HK-2 (cell line): ENCODE results near the gene COG6.

Experiments
- DNase-seq: peaks from one replicate; pipeline ENCODE4 v3.0.0-alpha.2; 2018; ENCODE audit not compliant: unreplicated experiment

COG6 gene

GRCh38 chr13:39655569-39656324 is at the start of gene COG6:
COG6 (plus strand) TSS chr13:39655662; CDS start chr13:39655727, 65 bp downstream.
- DNase-seq: peak; percentile 88

GRCh38 chr13:39605677-39606320 is 49.7 kb upstream of the COG6 start:
- no peak for DNase-seq

GRCh38 chr13:39607876-39608275 is 47.6 kb upstream of the COG6 start:
- DNase-seq: no peak

GRCh38 chr13:39612023-39612637 is 43.3 kb upstream of the COG6 start:
- peak; percentile 16 for DNase-seq

- peak; percentile 16 for DNase-seq
Measured at GRCh38 chr13:39616087-39616694, 39.3 kb upstream of the COG6 start.

GRCh38 chr13:39618561-39618960 is 36.9 kb upstream of the COG6 start:
- no peak for DNase-seq

GRCh38 chr13:39623466-39623865 is 32.0 kb upstream of the COG6 start:
- DNase-seq: no peak

- no peak for DNase-seq
Measured at GRCh38 chr13:39631307-39631706, 24.2 kb upstream of the COG6 start.

GRCh38 chr13:39632994-39633393 is 22.5 kb upstream of the COG6 start:
- no peak for DNase-seq

- DNase-seq: no peak
Measured at GRCh38 chr13:39635564-39635963, 19.9 kb upstream of the COG6 start.

GRCh38 chr13:39637890-39638289 is 17.6 kb upstream of the COG6 start:
- DNase-seq: no peak

- DNase-seq: no peak
Measured at GRCh38 chr13:39641645-39642044, 13.8 kb upstream of the COG6 start.

- DNase-seq: no peak
Measured at GRCh38 chr13:39646122-39646521, 9.3 kb upstream of the COG6 start.

- no peak for DNase-seq
Measured at GRCh38 chr13:39655041-39655568, 357 bp upstream of the COG6 start.

- DNase-seq: no peak
Measured at GRCh38 chr13:39656325-39656677, 839 bp downstream of the COG6 start.

- no peak for DNase-seq
Measured at GRCh38 chr13:39663508-39663907, 8.0 kb downstream of the COG6 start.

GRCh38 chr13:39663958-39664357 is 8.5 kb downstream of the COG6 start:
- DNase-seq: no peak

- DNase-seq: no peak
Measured at GRCh38 chr13:39665763-39666162, 10.3 kb downstream of the COG6 start.

- no peak for DNase-seq
Measured at GRCh38 chr13:39670445-39670844, 15.0 kb downstream of the COG6 start.

GRCh38 chr13:39672378-39673132 is 17.1 kb downstream of the COG6 start:
- DNase-seq: no peak

GRCh38 chr13:39675904-39676303 is 20.4 kb downstream of the COG6 start:
- DNase-seq: no peak
